Stimulated activated CD4-positive, alpha-beta T cell treated with anti-CD3 and anti-CD28 coated beads, Interleukin-4, amount 100 ng/mL, for 24 hours (primary cell): ENCODE measurements around the gene FAM149A.

Experiments used
- DNase-seq: peaks from one replicate; pipeline ENCODE4 v3.0.0-alpha.2; 2020

FAM149A gene

DNA sequence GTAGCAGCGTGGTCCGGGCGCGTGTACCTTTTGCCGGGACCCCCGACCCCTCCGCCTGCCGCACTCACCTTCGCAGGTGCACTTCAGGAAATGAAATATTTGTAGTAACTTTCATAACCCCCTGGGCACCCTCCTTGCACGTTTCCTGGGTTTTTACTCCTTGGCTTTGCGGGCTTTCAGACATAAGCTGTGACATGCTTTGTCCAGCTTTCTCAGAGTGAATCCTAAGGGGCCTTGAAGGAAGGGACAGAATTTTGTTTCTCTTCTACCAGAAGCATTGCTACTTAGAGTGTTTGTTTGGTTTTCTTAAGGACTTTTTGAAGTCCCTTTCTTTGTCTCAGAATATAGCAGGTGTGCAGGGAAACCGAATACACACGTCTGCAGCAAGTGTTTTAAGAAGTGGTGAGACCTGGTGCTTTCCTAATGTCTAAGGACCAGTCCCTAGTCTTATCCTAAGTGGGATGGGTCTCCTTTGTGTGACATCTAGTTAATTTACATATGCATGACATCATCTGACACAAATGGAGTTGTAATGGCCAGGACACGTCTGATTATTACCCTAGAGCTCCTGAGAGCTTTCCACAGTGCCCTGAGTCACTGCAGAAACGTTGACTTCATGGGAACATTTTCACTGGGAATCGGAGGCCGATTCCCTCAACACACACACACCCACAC is 1.3 kb downstream of the FAM149A start:
- no peak for DNase-seq

DNA sequence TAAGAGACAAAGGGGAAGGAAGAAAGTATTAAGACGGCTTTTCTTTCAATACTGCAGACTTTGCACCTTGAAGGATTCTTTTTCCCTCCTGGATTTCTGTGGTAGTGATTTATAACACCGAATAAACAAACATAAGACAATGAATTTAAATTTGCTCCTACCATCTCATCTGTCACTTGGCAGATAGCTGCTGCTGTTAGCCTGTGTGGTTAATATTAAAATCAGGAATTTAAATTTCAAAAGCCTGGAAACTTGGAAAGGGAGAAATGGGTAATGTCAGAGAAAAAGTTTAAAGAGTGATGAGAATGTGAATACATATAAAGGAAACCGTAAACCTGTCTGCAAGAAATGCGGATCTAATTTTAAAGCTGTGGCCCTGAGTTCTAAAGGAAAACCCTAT is 3.4 kb downstream of the FAM149A start:
- DNase-seq: no peak

DNA sequence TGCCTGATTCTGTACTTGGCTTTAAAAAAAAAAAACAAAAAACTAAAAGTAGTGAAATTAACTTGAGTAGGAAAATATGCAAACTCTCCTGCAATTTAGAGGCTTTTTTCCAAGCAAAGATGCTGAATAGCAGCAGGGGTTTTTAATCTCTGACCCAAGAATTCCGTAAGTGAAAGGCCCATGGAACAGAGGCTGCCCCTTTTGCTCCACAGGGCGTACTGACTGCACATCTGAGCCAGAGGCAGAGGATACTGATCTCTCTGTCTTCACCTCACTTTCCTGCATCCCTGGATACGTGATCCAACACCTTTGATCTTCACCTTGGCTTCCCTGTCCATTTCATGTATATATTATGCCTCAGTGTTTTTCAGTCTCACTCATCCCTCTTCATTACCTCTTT is 3.9 kb downstream of the FAM149A start:
- DNase-seq: no peak

DNA sequence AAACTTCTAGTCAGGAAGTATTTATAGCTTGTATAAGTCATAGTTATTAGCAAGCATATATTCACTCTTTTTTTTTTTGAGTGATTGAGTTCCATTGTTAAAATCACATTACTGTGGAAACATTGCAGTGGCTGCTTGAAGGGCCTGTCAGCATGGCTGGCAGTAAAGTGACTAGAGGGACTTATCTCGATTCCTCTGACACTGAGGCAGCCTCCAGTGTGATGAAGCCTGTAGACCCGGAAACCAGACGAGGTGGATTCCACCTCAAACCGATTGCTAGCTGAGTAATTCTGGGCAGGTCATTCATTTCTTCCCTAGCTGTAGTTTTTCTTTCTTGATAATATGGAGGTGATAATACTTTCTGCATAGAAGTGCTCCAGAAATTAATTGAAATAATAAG is 4.7 kb downstream of the FAM149A start:
- no peak for DNase-seq

DNA sequence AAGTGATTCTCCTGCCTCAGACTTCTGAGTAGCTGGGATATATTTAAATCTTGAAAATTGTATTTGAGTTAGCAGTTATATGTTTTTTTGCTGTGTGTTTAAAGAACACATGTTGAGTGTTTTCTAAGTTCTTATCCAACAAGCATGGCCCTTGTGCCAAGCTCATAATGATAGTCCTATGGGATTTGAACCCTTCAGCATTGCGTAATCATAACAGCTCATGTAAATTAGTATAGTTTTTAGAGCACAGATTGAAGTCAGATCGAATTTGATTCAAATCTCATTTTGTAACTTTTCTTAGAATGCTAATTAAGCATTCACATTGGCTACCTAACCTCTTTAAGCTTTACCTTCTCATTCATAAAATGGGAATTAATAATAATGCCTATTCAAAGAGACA is 12.2 kb downstream of the FAM149A start:
- no peak for DNase-seq

DNA sequence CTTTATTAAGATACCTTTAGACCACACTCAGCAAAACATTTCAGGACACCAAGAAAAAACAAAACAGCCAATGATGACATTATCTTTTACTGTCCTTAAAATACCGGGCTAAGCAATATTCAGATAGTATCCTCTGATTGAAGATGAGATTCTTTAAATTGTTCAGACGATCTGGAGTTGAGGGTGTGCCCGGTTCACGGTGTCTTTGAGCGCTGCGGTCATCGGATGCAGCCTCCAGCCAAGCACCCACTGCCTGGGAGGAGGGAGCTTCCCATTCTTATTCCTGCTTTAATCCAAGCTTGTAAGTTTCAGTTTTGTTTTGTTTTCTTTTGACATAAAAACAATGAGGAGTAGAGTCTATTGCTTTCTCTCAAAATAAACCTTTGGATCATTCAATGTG is 14.1 kb downstream of the FAM149A start:
- DNase-seq: no peak

DNA sequence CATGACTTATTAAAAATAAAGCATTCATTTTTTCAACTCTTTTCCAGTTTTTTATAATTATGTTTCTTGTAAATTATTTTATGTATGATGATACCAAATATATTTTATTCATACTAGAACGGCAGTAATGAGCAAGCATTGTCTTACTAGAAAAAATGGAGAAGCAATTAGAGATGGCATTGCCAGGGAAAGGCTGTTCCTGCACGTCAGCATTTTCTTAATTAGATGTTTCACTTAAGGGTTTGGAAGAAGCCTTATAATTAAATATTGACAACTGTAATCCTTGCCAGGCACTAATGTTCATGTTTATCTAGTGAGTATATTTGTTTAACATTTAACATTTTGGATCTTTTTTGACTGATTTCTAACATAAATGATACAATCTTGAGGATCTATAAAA is 16.6 kb downstream of the FAM149A start:
- no peak for DNase-seq

DNA sequence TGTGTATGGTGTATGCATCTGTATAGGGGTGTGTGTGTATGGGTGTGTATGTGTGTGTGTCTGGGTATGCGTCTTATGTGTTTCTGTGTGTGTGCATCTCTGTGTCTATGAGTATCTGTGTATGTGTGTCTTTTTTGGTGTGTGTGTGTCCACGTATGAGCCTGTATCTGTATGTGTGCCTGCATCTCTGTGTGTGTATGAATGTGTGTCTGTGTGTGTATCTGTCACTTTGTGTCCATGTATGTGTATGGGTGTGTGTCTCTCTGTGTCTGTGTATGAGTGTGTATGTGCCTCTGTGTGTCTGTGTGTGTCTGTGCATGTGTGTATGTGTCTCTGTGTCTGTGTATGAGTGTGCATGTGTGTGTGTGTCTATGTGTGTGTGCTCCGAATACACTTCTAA is 24.3 kb downstream of the FAM149A start:
- no peak for DNase-seq

DNA sequence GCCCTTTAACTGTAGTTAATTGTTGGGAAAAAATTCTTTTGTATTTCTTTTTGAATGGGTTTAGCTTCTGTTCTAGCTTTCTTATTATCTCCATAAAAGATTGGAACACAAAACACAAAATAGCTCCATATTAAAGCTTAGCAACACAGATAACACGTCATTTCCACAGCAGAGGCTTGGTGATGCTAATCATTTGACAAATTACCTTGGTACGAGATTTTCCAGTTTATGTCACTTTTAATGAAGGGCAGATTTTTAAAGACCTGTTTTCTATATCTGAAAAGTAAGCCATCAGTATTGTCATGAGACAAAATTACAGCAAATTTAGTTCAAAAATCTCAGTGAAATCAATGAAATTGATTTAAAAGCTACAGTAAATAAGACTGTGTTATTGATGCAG is 27.4 kb downstream of the FAM149A start:
- no peak for DNase-seq

DNA sequence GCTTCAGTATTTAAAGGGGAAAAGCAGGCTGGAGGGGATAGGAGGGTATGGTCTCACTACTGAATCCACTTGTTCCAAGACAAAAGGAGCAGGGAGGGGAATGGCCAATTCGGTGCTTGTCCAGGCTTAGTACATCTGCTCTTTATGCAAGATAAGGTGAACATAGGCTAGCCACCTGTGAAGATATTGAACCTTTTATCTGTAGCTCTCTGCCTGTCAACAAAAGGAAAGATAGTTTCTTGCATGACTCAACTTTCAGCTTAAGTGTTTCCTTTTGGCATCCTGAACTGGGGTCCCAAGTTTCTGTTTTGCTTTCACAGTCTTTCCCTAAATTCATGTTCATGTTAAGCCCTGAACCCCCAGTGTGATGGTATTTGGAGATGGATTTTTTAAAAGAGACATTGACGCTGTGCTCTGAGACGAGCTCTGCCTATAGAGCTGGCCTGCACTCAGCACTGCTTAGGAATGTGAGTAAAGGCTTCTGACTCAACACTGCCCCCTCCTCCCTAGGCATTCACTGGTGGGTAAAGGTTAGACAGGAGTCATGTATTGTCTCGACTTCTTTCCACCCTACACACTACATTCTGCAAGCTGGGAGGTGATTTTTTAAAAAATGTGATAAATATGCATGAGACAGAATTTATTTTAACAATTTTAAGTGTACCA is 28.2 kb downstream of the FAM149A start:
- DNase-seq: no peak

DNA sequence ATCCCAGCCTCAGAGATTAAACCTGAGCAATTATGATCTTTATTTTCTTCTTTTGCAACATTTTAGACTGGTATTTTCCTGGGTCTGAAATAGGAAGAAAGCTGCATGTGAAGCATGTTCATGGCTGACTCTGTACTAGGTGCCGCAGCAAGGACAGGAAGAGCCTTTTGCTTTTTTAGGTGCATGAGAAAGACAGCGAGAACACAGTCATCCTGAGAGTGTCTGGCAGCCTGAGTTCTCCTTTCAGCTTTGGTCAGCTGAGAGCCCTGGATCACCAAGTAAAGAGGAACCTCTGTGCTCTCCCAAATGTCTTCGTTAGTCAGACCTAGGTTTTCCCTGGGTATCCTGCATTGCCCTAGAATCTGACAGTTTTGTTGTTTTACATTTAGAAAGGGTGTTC is 29.8 kb downstream of the FAM149A start:
- DNase-seq: no peak

DNA sequence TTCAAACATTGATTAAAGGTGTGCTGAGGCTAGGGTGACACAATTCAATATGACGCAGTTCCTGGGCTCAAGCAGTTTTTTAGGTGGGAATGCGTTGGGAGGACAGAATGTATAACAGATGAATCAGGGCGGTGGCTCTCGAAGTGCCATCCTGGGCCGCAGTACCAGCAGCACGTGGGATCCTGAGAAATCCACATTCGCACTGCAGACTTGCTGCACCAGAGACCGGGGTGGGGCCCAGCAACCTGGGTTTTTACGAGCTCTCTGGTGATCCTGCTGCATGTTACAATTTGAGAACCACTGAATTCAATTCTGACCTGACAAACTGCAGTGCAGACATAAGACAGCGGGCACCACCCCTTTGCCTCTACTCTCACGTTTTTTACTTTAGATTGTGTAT is 30.4 kb downstream of the FAM149A start:
- DNase-seq: no peak

DNA sequence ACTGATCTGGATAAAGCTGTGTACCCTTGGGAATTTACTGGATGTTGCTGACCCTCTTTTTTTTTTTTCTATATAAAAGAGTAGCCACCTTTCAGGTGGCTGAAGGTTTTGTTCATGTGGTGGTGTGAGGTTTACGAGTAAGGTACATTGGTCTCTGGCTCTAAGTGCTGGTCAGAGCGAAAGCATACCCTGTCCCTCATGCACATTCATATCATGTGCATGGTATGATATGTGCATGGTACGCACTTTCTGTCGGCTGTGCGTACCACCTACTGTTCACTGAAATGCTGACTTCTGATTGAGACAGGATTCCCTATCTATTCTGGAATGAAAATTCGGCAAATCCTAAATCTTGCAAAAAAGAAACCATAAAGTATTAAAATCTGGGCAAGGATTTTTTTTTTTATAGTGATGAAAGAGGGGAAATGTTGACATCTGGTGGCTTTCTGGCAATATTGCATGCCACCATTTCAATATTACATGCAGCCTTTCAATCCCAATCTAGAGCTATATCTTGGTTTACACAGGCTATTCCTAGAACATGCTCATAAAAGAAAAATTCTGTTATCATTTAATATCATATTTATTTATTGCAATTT is 32.8 kb downstream of the FAM149A start:
- no peak for DNase-seq

DNA sequence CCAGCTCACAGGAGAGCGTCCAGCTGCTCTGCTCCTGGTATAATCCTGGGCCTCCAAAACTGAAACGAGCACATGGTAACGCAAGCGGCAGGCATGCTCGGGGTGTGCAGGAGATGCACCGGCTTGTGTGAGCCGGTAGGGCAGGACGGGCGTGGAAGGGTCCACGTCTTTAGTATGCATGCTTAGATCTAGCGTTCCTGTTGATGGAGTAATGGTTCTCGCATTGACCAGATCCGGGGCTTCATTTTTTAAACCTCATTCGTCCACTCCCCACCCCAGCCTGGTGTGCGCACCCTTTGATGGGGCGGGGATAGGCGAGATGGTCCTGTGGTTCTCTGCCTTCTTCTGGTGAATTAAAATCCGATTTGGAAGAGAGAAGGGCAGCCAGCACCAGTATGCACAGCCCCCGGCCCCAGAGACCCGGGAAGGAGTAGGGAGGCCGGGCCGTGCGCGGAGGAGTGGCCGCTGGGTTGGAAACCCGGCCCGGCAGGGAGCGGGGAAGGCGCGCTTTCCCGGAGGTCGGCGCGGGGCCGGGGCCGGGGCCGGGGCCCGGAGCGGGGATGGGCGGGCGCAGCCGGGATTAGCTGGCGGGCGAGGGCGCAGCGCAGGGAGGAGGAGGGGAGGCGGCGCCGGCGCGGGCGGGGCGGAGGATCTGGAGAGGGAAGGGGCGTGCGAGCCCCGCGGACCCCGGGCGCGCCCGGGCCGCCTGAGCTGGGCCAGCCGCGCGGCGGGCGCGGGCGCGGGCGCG is 39.9 kb downstream of the FAM149A start:
- peak; percentile 14 for DNase-seq

DNA sequence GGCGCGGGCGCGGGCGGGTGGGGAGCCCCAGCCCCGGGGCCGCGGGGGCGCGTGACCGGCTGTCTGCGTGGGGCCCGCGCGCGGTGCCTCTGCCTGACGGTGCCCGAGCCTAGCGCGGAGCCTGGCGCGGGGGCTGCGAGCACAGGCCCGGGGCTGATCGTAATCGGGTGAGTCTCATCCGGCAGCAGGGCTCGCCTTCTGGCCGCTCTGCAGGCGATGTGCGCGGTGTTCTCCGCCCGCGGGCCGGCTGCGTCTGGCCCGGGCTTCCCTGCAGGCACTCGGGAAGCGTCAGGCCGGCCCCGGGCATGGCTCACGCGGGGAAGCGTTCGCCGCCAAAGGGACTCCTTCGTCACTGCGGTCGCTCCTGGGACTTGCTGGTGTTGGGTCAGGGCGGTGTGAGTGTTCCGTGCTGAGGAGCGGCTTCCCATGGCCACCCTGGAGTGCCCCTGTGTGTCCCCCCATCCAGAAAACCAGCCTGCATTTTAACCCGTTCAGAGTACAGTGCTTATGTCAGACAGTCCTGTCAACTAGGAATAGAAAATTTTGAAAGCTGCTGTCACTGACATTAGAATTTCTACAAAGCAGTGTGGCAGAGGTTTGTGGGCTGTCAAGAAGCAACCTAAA is 40.6 kb downstream of the FAM149A start:
- DNase-seq: no peak

DNA sequence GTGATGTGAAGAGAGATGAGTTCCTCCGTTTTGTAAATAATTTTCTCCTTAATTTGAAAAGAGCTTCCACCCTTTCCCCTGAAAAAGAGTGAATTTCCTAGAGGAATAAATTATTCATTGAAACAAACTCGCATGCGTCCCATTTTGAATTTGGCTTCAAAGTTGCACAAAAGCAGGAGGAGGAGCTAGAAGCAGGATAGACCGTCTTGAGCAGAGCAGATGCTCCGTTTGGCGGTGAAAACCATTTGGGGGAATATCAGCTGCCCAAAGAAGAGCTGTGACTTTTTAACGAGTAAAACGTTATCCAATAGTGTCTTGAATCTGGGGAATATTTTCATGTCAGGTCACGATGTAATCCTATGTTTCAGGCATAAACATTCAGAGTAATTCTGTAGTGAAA is 42.0 kb downstream of the FAM149A start:
- no peak for DNase-seq

DNA sequence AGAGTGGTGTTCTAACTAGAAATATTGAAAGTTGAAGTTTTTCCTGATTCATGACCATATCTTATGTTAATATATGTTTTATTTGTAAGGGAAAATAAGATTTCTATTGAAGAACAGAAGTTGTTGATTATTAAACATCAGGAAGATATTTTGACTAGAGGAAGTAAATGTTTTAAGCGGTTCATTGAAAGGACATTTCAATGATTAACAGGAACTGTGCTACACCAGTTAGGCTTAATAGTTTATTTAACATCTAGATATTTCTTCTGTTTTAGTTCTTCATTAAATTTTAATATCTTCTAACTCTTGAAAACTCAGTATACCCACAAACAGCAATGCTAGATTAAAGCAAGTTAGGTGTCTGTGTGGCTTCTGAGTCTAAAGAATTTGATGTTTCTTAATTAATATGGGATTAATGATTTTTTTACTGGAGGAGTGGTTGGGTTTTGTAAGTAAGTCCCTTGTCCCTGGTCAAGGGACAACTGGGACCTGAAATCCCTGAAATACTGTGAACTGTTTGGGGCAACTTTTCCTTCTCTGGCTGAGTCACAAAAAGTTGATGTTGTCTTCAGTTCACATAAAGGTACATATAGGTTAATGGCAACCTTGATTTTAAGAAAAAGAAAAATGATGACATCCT is 44.0 kb downstream of the FAM149A start:
- DNase-seq: no peak

DNA sequence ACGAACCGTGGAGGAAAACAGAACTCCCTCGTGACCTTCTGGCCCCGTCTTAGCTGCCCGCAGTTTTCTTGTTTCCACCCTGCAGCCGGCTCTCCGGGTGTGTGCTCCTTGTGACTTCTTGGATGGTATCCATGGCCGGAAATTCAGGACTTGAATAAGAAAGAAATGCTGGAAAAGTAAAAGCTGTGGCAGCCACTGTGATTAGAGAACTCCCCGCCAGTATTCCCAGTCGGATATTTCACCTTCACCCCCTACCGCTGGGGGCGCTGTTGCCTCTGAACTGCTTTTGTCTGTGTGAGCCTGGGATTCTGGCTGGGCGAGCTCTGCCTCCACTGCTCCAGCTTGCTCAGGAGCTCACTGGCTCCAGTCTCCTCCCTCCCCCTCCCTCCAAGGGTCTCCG is 45.4 kb downstream of the FAM149A start:
- no peak for DNase-seq

DNA sequence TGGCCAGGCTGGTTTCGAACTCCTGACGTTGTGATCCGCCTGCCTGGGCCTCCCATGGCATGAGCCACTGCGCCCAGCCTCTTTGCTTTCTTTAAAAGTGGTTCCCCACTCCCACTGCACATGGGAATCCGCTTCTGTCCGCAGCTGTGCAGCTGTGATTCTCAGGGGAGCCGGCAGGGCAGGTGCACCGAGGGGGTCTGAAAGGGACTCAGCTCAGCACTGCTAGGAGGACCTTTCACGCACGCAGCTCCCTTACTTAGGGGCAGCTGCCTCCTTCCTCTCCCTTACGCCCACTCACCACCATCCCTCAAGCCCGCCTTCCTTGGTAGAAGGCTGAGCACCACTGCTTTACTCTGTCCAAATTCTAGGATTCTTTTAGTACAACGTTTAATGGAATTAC is 46.4 kb downstream of the FAM149A start:
- DNase-seq: no peak

DNA sequence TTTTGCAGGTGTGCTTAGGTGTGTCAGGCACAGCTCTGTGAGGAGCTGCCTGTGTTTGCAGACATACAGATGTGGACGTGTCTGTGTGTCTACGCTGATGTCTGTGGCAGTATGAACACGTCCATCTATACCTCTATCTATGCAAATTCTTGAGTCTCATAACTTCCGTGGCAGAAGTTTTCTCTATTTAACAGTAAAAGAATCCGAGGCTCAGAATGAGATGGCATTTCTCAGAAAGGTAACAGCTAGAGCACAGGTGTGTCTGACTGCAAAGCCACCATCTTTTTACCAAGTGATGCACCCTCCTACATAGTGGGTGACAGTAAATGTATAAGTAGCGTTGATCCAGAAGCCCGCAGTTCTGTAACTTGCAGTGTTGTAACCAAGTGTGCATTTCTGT is 47.0 kb downstream of the FAM149A start:
- DNase-seq: no peak

DNA sequence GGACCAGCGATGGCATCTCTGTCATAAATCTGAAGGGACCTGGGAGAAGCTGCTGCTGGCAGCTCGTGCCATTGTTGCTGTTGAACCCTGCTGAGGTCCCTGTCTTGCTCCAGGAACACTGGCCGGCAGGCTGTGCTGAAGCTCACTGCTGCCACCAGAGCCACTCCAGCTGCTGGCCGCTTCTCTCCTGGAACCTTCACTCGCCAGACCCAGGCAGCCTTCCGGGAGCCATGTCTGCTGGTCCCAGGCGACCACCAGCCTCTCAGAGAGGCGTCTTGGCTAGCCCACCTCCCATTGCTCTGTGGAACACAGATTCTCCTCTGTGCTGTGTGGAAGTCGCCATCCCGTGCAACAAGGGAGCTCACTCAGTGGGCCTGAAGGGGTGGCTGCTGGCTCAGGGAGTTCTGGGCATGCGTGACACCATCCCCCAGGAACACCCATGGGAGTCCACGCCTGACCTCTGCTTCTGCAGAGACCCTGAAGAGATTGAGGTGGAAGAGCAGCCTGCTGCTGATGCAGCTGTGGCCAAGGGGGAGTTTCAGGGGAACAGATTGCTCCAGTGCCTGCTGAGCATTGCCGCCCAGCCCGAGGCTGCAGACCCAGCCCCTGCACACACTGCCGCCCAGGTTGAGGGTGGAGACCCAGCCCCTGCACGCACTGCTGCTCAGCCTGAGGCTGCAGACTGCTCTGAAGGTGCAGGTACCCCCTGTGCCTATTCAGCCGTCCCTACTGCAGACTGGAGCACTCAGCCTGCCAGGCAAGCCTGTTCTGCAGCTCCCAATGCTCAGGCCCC is 53.7 kb downstream of the FAM149A start:
- no peak for DNase-seq

DNA sequence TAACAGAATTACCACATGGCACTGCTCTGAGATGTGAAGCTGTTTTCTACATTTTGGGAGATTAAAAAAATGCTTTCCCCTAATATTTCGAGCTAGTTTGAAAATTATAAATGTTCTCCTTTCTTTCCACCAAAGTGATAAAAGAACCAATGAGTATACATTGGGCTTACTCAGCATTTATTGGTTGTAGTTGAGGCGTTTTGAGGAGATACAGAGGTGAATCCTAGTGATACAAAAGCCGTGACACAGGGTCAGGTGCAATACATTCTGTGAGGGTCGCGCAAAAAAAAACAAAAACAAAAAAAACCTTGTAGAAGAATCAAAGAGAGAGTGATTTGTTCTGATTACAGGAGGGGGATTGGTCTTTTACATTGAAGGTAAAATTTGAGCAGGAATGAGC is 54.5 kb downstream of the FAM149A start:
- DNase-seq: no peak
